ENCODE measurements around the gene MYADM.
A peak's percentile ranks its signal among the peaks of the same experiment; 100 is the strongest.

The MYADM gene

DNA sequence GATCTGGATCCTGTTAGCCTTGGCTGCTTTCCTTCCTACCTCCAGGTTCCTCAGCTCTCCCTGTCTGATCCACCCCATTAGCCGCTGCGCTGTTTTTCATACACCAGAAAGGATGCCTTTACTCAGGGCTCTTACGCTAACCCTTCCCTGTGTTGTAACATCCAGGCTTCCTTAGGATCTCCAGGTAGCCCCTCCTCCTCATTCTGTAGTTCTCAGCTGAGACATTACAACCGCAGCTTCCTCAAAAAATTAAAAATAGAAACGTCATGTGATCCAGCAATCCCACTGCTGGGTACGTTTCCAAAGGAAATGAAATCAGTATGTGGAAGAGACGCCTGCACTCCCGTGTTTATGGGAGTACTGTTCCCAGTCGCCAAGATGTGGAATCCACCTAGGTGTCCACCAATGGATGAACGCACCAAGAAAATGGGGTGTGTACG lies 18.4 kb upstream of the MYADM start:
- H3K27me3 ChIP-seq (replicated peaks) = no peaks in the 10 kb centered on the region
- no peaks in the 10 kb centered on the region for H3K36me3 ChIP-seq (replicated peaks)
- TF ChIP-seq, protein P1, sequence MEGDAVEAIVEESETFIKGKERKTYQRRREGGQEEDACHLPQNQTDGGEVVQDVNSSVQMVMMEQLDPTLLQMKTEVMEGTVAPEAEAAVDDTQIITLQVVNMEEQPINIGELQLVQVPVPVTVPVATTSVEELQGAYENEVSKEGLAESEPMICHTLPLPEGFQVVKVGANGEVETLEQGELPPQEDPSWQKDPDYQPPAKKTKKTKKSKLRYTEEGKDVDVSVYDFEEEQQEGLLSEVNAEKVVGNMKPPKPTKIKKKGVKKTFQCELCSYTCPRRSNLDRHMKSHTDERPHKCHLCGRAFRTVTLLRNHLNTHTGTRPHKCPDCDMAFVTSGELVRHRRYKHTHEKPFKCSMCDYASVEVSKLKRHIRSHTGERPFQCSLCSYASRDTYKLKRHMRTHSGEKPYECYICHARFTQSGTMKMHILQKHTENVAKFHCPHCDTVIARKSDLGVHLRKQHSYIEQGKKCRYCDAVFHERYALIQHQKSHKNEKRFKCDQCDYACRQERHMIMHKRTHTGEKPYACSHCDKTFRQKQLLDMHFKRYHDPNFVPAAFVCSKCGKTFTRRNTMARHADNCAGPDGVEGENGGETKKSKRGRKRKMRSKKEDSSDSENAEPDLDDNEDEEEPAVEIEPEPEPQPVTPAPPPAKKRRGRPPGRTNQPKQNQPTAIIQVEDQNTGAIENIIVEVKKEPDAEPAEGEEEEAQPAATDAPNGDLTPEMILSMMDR (IDR thresholded peaks at IDR 0.05; ENCODE audit: low read depth, low read length, missing control alignments) = no peak
- H3K4me3 ChIP-seq (ENCODE audit: low read depth, low read length) = no peak overlapping the region
- in situ Hi-C loops (cut with HindIII; ENCODE audit: low pct_ligation_motif_present, low sequenced_read_pairs) = no loop called here
- no peak overlapping the region for H3K27ac ChIP-seq
- peak; percentile 46 for DNase-seq

DNA sequence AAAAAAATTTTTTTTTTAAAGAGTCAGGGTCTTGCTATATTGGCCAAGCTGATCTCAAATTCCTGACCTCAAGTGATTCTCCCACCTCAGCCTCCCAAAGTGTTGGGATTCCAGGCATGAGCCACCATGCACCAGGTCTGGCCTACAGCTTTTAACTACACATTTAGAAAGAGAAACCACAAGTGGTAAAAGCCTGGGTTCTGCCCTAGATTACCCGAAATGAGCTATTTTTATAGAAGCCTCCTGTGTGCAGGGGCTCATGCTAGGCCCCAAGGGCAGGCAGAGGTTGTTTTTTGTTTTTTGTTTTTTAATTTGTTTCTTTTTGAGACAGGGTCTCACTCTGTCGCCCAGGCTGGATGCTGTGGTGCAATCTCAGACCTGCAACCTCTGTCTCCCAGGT lies 14.0 kb upstream of the MYADM start:
- no peak for DNase-seq
- H3K27me3 ChIP-seq (replicated peaks) = no peaks in the 10 kb centered on the region
- no peak overlapping the region for H3K27ac ChIP-seq
- in situ Hi-C loops (cut with HindIII; ENCODE audit: low pct_ligation_motif_present, low sequenced_read_pairs) = no loop called here
- no peak overlapping the region for H3K4me3 ChIP-seq (ENCODE audit: low read depth, low read length)
- TF ChIP-seq, protein P1 (IDR thresholded peaks at IDR 0.05; ENCODE audit: low read depth, low read length, missing control alignments) = no peak
- no peaks in the 10 kb centered on the region for H3K36me3 ChIP-seq (replicated peaks)

DNA sequence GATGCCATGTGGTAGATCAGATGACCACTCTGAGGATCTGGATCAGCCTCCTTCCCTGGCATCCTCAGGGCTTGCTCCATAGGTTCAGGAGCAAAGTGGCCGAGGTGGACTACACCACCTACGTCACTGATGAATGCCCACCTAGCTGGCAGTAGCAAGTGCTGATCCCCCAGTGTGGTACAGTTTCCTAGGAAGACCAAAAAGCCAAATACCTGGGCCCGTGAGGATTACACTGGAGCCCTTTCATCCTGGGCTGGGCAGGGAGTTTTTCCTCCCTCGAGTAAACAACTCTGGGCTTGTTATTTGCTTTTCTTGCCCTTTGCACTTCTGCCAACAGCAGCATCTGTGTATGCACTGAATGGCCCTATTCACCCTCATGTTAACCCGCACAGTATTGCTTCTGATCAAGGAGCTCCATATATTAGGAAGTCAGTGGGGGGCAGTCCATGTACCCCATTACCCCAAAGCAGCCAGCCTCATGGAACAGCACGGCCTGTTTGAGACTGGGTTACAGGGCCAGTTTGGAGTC lies 3.3 kb upstream of the MYADM start:
- peaks cover 3% of the 10 kb centered on the region for H3K36me3 ChIP-seq (replicated peaks)
- TF ChIP-seq, protein P1 (IDR thresholded peaks at IDR 0.05; ENCODE audit: low read depth, low read length, missing control alignments) = no peak
- no peak for DNase-seq
- no peak overlapping the region for H3K4me3 ChIP-seq (ENCODE audit: low read depth, low read length)
- H3K27ac ChIP-seq = no peak overlapping the region
- in situ Hi-C loops (cut with HindIII; ENCODE audit: low pct_ligation_motif_present, low sequenced_read_pairs) = no loop called here
- no peaks in the 10 kb centered on the region for H3K27me3 ChIP-seq (replicated peaks)

DNA sequence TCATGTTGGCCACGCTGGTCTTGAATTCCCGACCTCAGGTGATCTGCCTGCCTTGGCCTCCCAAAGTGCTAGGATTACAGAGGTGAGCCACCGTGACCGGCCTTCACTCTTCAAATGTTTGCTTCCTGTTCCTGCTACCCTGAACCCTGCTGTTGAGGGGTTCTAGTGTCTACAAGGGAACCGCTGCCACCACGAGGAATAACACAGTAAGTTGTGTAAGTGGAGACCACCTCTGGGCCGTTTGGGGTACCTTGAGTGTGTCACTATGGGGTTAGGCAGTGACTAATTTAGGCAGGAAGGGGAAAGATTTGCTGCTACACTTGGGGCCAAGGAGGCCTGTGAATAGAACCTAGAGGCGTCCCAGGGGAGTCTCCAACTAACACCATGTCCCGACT lies 2.2 kb upstream of the MYADM start:
- Histone ChIP-seq H3K27ac (peak overlapping the region; percentile 99), H3K4me3 (ENCODE audit: low read depth, low read length) (no peak overlapping the region), H3K36me3 (replicated peaks) (peaks cover 4% of the 10 kb centered on the region), H3K27me3 (replicated peaks) (no peaks in the 10 kb centered on the region)
- in situ Hi-C loops (cut with HindIII; ENCODE audit: low pct_ligation_motif_present, low sequenced_read_pairs) = no loop called here
- TF ChIP-seq, protein P1 (IDR thresholded peaks at IDR 0.05; ENCODE audit: low read depth, low read length, missing control alignments) = no peak
- DNase-seq = no peak

DNA sequence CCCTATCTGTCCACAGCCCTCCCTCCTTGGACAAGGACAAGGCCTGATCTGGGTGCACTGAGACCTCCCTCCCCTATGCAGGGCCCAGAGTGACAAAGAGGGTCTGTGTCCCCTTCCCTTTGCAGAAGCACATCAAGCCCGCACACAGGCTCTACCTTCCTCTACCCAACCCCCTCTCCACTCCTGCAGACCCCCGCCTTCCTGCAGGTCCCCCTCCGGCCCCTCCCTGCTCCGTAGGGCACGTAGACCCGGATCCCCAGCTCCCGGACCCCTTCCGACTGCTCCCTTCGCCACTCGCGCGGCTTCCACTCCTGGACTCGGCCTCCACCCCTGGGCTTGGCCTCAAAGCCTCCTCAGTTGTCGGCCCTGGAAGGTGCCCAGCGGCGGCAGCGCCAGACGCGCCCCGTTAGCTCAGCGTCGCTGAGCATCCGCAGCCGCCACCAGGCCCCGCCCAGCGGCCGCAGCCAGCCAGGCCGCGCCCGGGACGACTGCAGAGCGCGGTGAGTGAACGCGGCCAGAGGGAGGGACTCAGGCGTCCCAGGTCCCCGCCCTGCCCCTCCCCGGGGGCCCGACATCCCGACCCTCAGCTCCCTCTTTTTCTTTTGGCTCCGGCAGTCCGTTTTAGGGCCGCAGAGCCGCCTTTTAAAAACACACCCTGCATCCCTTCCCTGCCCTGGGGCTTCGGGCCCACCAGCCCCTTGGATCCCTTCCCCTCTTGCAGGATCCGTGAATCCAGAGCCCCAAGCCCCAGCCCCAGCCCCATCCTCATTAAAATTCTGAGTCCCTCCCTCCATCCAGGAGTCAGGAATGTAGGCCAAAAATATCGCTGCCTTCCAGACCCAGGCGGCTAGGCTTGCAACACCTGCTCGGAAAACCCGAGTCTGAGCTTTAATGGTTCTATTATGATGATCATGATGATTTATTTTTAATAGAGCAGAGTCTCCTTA lies 1.5 kb upstream of the MYADM start:
- in situ Hi-C loops (cut with HindIII; ENCODE audit: low pct_ligation_motif_present, low sequenced_read_pairs) = no loop called here
- Histone ChIP-seq H3K4me3 (ENCODE audit: low read depth, low read length) (peak overlapping the region; percentile 56), H3K27ac (peak overlapping the region; percentile 99)

More for the DNA sequence above, 1.5 kb upstream of the MYADM start:
- Histone ChIP-seq H3K27me3 (replicated peaks) (no peaks in the 10 kb centered on the region), H3K36me3 (replicated peaks) (peaks cover 11% of the 10 kb centered on the region)
- TF ChIP-seq, protein P1 (IDR thresholded peaks at IDR 0.05; ENCODE audit: low read depth, low read length, missing control alignments) = no peak
- no peak for DNase-seq
